OCI-LY7 (cell line): ENCODE measurements around the gene CRY2. TPM values are rescaled to one million over a fixed set of nuclear protein-coding genes. Genes with fewer than 3 reads are reported as not detected.

Experiments
- BruUV-seq: library from RNA; stranded (reverse); fragments of 400-500 nt; replicated peaks from 2 replicates; lab custom pipeline; 2021; lab: Mats Ljungman, UMichigan
- CTCF ChIA-PET: fragments of 300-600 bp; sonication (Branson Sonifier 250); formaldehyde crosslinking; loops from one replicate; lab custom pipeline; 2022; ENCODE audit warnings: antibody characterized with exemption; ENCODE audit not compliant: unreplicated experiment; lab: Charles Lee
- POLR2A ChIA-PET: fragments of 300-600 bp; sonication (Branson Sonifier 250); formaldehyde crosslinking; loops from one replicate; lab custom pipeline; 2022; ENCODE audit warnings: antibody characterized with exemption; lab: Charles Lee
- DNase-seq: peaks from one replicate; pipeline ENCODE4 v3.0.0-alpha.2; 2015; ENCODE audit warnings: low spot score
- H2AFZ ChIP-seq: fragments of 200-600 bp; sonication (generic), shearing (Covaris generic); 2 replicates; pipeline ENCODE4 v1.6.1; 2014; ENCODE audit warnings: mild to moderate bottlenecking, antibody characterized with exemption, low read length, moderate library complexity
- H3K27ac ChIP-seq: fragments of 200-600 bp; sonication (generic); 2 replicates; pipeline ENCODE4 v1.5.1; 2014; ENCODE audit warnings: mixed run types, low read depth, mild to moderate bottlenecking, moderate library complexity, low read length, inconsistent platforms; ENCODE audit not compliant: poor library complexity, severe bottlenecking
- H3K36me3 ChIP-seq: fragments of 200-600 bp; sonication (generic); 2 replicates; pipeline ENCODE4 v1.6.1; 2014; ENCODE audit warnings: mild to moderate bottlenecking, antibody characterized with exemption, low read length, moderate library complexity, mixed read lengths; ENCODE audit not compliant: insufficient read depth
- H3K4me1 ChIP-seq: fragments of 200-600 bp; sonication (generic); 2 replicates; pipeline ENCODE4 v1.5.1; 2014; ENCODE audit warnings: mild to moderate bottlenecking, low read length; ENCODE audit not compliant: insufficient read depth, poor library complexity, severe bottlenecking
- H3K4me2 ChIP-seq: fragments of 200-600 bp; sonication (generic); 2 replicates; pipeline ENCODE4 v1.6.1; 2014; ENCODE audit warnings: mild to moderate bottlenecking, low read length
- H3K4me3 ChIP-seq: fragments of 200-600 bp; sonication (generic); 2 replicates; pipeline ENCODE4 v1.5.1; 2014; ENCODE audit warnings: mild to moderate bottlenecking, low read depth, low read length; ENCODE audit not compliant: poor library complexity, severe bottlenecking
- H3K79me2 ChIP-seq: fragments of 200-600 bp; sonication (generic); 2 replicates; pipeline ENCODE4 v1.6.1; 2016; ENCODE audit warnings: low read depth, mild to moderate bottlenecking, low read length, moderate library complexity, mixed read lengths; ENCODE audit not compliant: insufficient read depth
- H3K9me2 ChIP-seq: fragments of 200-600 bp; sonication (generic); 2 replicates; pipeline ENCODE4 v1.6.1; 2016; ENCODE audit warnings: mild to moderate bottlenecking, low read length, mixed read lengths; ENCODE audit not compliant: insufficient read depth
- H3K9me3 ChIP-seq: fragments of 200-600 bp; sonication (generic); 2 replicates; pipeline ENCODE4 v1.6.1; 2014; ENCODE audit warnings: mild to moderate bottlenecking, mixed run types, low read length, mixed read lengths
- H4K20me1 ChIP-seq: fragments of 200-600 bp; sonication (generic); 2 replicates; pipeline ENCODE4 v1.6.1; 2014; ENCODE audit warnings: mild to moderate bottlenecking, antibody characterized with exemption, low read length, moderate library complexity, mixed read lengths; ENCODE audit not compliant: insufficient read depth
- CTCF ChIP-seq: fragments of 200-600 bp; sonication (generic); conservative IDR thresholded peaks from 2 replicates; pipeline ENCODE4 v1.5.1; 2014; ENCODE audit warnings: mild to moderate bottlenecking, antibody characterized with exemption, low read length, moderate library complexity, mixed read lengths
- EZH2phosphoT487 ChIP-seq: fragments of 200-600 bp; sonication (generic); IDR thresholded peaks from 2 replicates; pipeline ENCODE4 v1.6.1; 2018; ENCODE audit warnings: low read depth, borderline replicate concordance, mild to moderate bottlenecking, mixed run types, antibody characterized with exemption, low read length, moderate library complexity, mixed read lengths
- intact Hi-C: fragments of 100-400 bp; cut with micrococcal nuclease; formaldehyde crosslinking; loops from one replicate; pipeline ENCODE4 v1.10.0; 2022; ENCODE audit not compliant: unreplicated experiment
- total RNA-seq, 2 experiments: library from RNA; depleted of rRNA in 1 of 2; stranded (reverse); fragments of >200 nt in 1 of 2; shearing (Covaris generic) in 1 of 2; gene quantifications; 2 replicates each; pipeline ENCODE4 v1.2.3, GENCODE V29; 2014 to 2022

CRY2 gene
- total RNA-seq, 2 experiments from 2014 or later = 19.2 to 24.6 TPM

GRCh38 chr11:45871638-45872037 is 24.4 kb downstream of the CRY2 start:
- H3K36me3 ChIP-seq = peaks cover 63% of the 10 kb centered on the region
- no peaks in the 10 kb centered on the region for H3K9me2 ChIP-seq
- no peaks in the 10 kb centered on the region for H3K9me3 ChIP-seq
- DNase-seq = no peak
- H3K4me2 ChIP-seq = no peak overlapping the region
- no peaks in the 10 kb centered on the region for H3K4me1 ChIP-seq
- H3K4me3 ChIP-seq = no peak overlapping the region
- BruUV-seq = no TSS peak
- H3K79me2 ChIP-seq = no peaks in the 10 kb centered on the region
- ChIA-PET POLR2A (interaction anchor here (0.9 kb wide), 1 partner anchor 10 kb away, joined by 3 read pairs; no protein-coding TSS in a partner anchor), CTCF (no interaction called here)
- H3K27ac ChIP-seq = no peak overlapping the region
- intact Hi-C loops = loop anchor here (1.0 kb wide), 1 partner anchor 135 kb away; no protein-coding TSS in a partner anchor
- H4K20me1 ChIP-seq = no peaks in the 10 kb centered on the region
- TF ChIP-seq CTCF = no peak
- TF ChIP-seq EZH2phosphoT487 = no peak
- H2AFZ ChIP-seq = no peak overlapping the region

GRCh38 chr11:45872651-45873356 is 25.5 kb downstream of the CRY2 start:
- Histone ChIP-seq H3K36me3 (peaks cover 53% of the 10 kb centered on the region), H3K27ac (no peak overlapping the region), H3K9me2 (no peaks in the 10 kb centered on the region), H4K20me1 (no peaks in the 10 kb centered on the region), H3K79me2 (no peaks in the 10 kb centered on the region), H3K9me3 (no peaks in the 10 kb centered on the region), H3K4me3 (no peak overlapping the region), H2AFZ (no peak overlapping the region), H3K4me2 (no peak overlapping the region), H3K4me1 (no peaks in the 10 kb centered on the region)
- CTCF ChIA-PET = interaction anchor here (1.8 kb wide), 1 partner anchor 134 kb away, joined by 8 read pairs; no protein-coding TSS in a partner anchor
- peak; percentile 55 for DNase-seq
- intact Hi-C loops = loop anchor here (1.0 kb wide), 1 partner anchor 133 kb away; no protein-coding TSS in a partner anchor
- POLR2A ChIA-PET = interaction anchor here (0.8 kb wide), 1 partner anchor 130 kb away, joined by 3 read pairs; no protein-coding TSS in a partner anchor
- no peak for TF ChIP-seq EZH2phosphoT487
- TF ChIP-seq CTCF = peak; percentile 71
- no TSS peak for BruUV-seq

DNA sequence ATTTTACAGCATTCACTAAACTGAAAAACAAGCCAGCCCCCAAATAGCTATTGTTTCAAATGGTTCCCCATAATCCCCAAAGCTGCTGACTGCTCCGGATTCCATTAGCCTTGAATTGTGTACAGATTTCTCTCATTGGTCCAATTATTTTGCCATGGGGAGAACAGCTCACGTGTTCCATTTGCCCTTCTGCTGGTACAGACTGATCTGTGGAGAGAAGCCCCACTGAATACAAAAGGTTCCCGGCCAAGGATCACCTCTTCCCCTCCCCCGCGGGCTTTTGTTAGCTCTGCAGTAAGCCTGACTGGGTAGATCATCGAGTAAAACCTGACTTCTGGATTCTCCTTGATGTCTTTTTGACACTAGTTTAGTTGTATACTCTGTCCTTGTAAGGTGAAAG is 29.1 kb downstream of the CRY2 start:
- Histone ChIP-seq H3K9me2 (no peaks in the 10 kb centered on the region), H3K79me2 (no peaks in the 10 kb centered on the region), H3K36me3 (peaks cover 27% of the 10 kb centered on the region), H3K4me3 (no peak overlapping the region), H3K9me3 (no peaks in the 10 kb centered on the region), H3K4me1 (no peaks in the 10 kb centered on the region), H2AFZ (no peak overlapping the region), H3K4me2 (no peak overlapping the region), H4K20me1 (no peaks in the 10 kb centered on the region), H3K27ac (no peak overlapping the region)
- no peak for DNase-seq
- BruUV-seq = no TSS peak
- no peak for TF ChIP-seq CTCF
- CTCF ChIA-PET = interaction anchor here (1.0 kb wide), 1 partner anchor 20 kb away, joined by 3 read pairs; no protein-coding TSS in a partner anchor
- intact Hi-C loops = no loop called here
- POLR2A ChIA-PET = interaction anchor here (1.0 kb wide), 1 partner anchor 14 kb away, joined by 4 read pairs; no protein-coding TSS in a partner anchor
